ENCODE measurements around the gene SMG9.

SMG9 gene

DNA sequence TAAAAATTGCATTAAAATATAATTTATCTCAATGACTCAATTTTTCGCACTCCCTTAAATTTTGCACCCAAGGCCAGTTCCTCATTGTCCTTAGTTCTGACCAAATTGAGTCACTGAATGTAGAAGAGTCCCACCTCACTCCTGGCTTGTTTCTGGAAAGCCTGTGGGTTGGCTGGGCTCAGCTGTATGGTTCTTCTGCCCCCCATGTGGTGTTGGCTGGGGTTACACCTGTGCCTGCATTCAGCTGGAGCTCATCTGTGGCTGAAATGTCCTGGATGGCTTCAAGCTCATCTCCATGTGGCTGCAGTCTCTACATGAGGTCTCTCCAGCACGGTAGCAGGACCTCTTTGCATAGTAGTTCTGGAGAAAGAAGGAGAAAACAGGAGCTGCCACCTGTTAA is 46.0 kb downstream of the SMG9 start:
- Histone ChIP-seq H3K4me1 (ENCODE audit: low read depth, poor library complexity, severe bottlenecking) (no peaks in the 10 kb centered on the region), H3K27ac (no peak overlapping the region), H3K27me3 (ENCODE audit: insufficient read depth, low read depth) (no peaks in the 10 kb centered on the region), H3K36me3 (ENCODE audit: insufficient read depth) (no peaks in the 10 kb centered on the region), H3K4me2 (no peak overlapping the region), H4K20me1 (ENCODE audit: insufficient read depth) (no peaks in the 10 kb centered on the region), H3K4me3 (IDR thresholded peaks at IDR 0.05; ENCODE audit: insufficient read depth, low read depth, low read length) (no peak overlapping the region), H3K9ac (no peak overlapping the region), H3K79me2 (ENCODE audit: insufficient read depth, low read depth) (no peaks in the 10 kb centered on the region), H2AFZ (ENCODE audit: low read depth) (no peak overlapping the region)
- TF ChIP-seq, protein P1, sequence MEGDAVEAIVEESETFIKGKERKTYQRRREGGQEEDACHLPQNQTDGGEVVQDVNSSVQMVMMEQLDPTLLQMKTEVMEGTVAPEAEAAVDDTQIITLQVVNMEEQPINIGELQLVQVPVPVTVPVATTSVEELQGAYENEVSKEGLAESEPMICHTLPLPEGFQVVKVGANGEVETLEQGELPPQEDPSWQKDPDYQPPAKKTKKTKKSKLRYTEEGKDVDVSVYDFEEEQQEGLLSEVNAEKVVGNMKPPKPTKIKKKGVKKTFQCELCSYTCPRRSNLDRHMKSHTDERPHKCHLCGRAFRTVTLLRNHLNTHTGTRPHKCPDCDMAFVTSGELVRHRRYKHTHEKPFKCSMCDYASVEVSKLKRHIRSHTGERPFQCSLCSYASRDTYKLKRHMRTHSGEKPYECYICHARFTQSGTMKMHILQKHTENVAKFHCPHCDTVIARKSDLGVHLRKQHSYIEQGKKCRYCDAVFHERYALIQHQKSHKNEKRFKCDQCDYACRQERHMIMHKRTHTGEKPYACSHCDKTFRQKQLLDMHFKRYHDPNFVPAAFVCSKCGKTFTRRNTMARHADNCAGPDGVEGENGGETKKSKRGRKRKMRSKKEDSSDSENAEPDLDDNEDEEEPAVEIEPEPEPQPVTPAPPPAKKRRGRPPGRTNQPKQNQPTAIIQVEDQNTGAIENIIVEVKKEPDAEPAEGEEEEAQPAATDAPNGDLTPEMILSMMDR (conservative IDR thresholded peaks at IDR 0.05; ENCODE audit: low read depth, low read length), result no peak

- TF ChIP-seq, protein P1 (conservative IDR thresholded peaks at IDR 0.05; ENCODE audit: low read depth, low read length), result no peak
- Histone ChIP-seq H3K27ac (no peak overlapping the region), H4K20me1 (ENCODE audit: insufficient read depth) (no peaks in the 10 kb centered on the region), H3K36me3 (ENCODE audit: insufficient read depth) (no peaks in the 10 kb centered on the region), H3K9ac (no peak overlapping the region), H2AFZ (ENCODE audit: low read depth) (no peak overlapping the region), H3K27me3 (ENCODE audit: insufficient read depth, low read depth) (no peaks in the 10 kb centered on the region), H3K79me2 (ENCODE audit: insufficient read depth, low read depth) (no peaks in the 10 kb centered on the region), H3K4me2 (no peak overlapping the region), H3K4me3 (IDR thresholded peaks at IDR 0.05; ENCODE audit: insufficient read depth, low read depth, low read length) (no peak overlapping the region), H3K4me1 (ENCODE audit: low read depth, poor library complexity, severe bottlenecking) (no peaks in the 10 kb centered on the region)
These were observed 47.5 kb downstream of the SMG9 start for GRCh38 chr19:43707158-43707712.

DNA sequence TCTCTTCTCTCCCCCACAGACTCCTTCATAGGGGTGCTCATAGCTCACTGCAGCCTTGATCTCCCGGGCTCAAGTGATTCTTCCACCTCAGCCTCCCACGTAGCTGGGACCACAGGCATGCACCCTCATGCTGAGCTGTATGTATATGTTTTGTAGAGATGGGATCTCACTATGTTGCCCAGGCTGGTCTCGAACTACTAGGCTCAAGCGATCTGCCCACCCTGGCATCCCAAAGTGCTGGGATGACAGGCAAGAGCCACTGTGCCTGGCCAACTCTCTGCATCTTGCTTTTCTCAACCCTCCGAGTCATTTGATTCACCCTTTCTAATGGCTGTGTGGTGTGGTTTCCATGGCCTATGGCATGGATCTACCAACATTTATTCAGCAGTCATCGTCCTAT is 49.0 kb downstream of the SMG9 start:
- H3K4me3 ChIP-seq (IDR thresholded peaks at IDR 0.05; ENCODE audit: insufficient read depth, low read depth, low read length), result no peak overlapping the region
- H3K4me1 ChIP-seq (ENCODE audit: low read depth, poor library complexity, severe bottlenecking), result no peaks in the 10 kb centered on the region
- no peaks in the 10 kb centered on the region for H3K79me2 ChIP-seq (ENCODE audit: insufficient read depth, low read depth)
- TF ChIP-seq, protein P1 (conservative IDR thresholded peaks at IDR 0.05; ENCODE audit: low read depth, low read length), result no peak
- no peak overlapping the region for H3K27ac ChIP-seq
- H3K36me3 ChIP-seq (ENCODE audit: insufficient read depth), result no peaks in the 10 kb centered on the region
- H3K4me2 ChIP-seq, result no peak overlapping the region
- no peak overlapping the region for H2AFZ ChIP-seq (ENCODE audit: low read depth)
- no peak overlapping the region for H3K9ac ChIP-seq
- no peaks in the 10 kb centered on the region for H4K20me1 ChIP-seq (ENCODE audit: insufficient read depth)
- H3K27me3 ChIP-seq (ENCODE audit: insufficient read depth, low read depth), result no peaks in the 10 kb centered on the region

- Histone ChIP-seq H3K4me2 (no peak overlapping the region), H3K4me1 (ENCODE audit: low read depth, poor library complexity, severe bottlenecking) (no peaks in the 10 kb centered on the region), H3K79me2 (ENCODE audit: insufficient read depth, low read depth) (no peaks in the 10 kb centered on the region), H3K27ac (no peak overlapping the region), H3K27me3 (ENCODE audit: insufficient read depth, low read depth) (no peaks in the 10 kb centered on the region), H4K20me1 (ENCODE audit: insufficient read depth) (no peaks in the 10 kb centered on the region), H3K36me3 (ENCODE audit: insufficient read depth) (no peaks in the 10 kb centered on the region), H3K4me3 (IDR thresholded peaks at IDR 0.05; ENCODE audit: insufficient read depth, low read depth, low read length) (no peak overlapping the region), H3K9ac (no peak overlapping the region), H2AFZ (ENCODE audit: low read depth) (no peak overlapping the region)
- TF ChIP-seq, protein P1 (conservative IDR thresholded peaks at IDR 0.05; ENCODE audit: low read depth, low read length), result no peak
These were observed 50.6 kb downstream of the SMG9 start for GRCh38 chr19:43704002-43704705.
